HEK293 (cell line): Measurements from ENCODE around the gene CLNK.

Experiments
- ATF2 ChIP-seq: fragments of 450-650 bp; formaldehyde crosslinking; IDR thresholded peaks from 2 replicates; pipeline ENCODE4 v1.5.1; 2016; ENCODE audit warnings: missing biosample characterization, missing genetic modification characterization, low read depth
- BCL11B ChIP-seq: fragments of 450-650 bp; formaldehyde crosslinking; IDR thresholded peaks from 2 replicates; pipeline ENCODE4 v1.5.1; 2016; ENCODE audit warnings: low read depth, missing biosample characterization, missing genetic modification characterization
- HOXD13 ChIP-seq: sonication (generic); formaldehyde crosslinking; IDR thresholded peaks from 2 replicates; pipeline ENCODE4 v1.8.0; 2022; ENCODE audit warnings: missing genetic modification reagents, borderline replicate concordance
- MEIS1 ChIP-seq: sonication (generic); formaldehyde crosslinking; IDR thresholded peaks from 2 replicates; pipeline ENCODE4 v1.8.1; 2022; ENCODE audit warnings: missing genetic modification reagents, mild to moderate bottlenecking, borderline replicate concordance
- PATZ1 ChIP-seq: fragments of 450-650 bp; formaldehyde crosslinking; IDR thresholded peaks from 2 replicates; pipeline ENCODE4 v1.5.1; 2016; ENCODE audit warnings: missing biosample characterization, missing genetic modification characterization
- REST ChIP-seq: fragments of 450-650 bp; formaldehyde crosslinking; IDR thresholded peaks from 2 replicates; pipeline ENCODE4 v1.5.1; 2016; ENCODE audit warnings: missing biosample characterization, missing genetic modification characterization
- SP7 ChIP-seq: fragments of 450-650 bp; formaldehyde crosslinking; IDR thresholded peaks from 2 replicates; pipeline ENCODE4 v1.5.1; 2016; ENCODE audit warnings: missing biosample characterization, missing genetic modification characterization
- WT1 ChIP-seq: fragments of 450-650 bp; formaldehyde crosslinking; IDR thresholded peaks from 2 replicates; pipeline ENCODE4 v1.5.1; 2016; ENCODE audit warnings: missing biosample characterization, missing genetic modification characterization
- ZBTB10 ChIP-seq: fragments of 450-650 bp; formaldehyde crosslinking; IDR thresholded peaks from 2 replicates; pipeline ENCODE4 v1.5.1; 2016; ENCODE audit warnings: missing biosample characterization, missing genetic modification characterization
- ZBTB6 ChIP-seq: fragments of 450-650 bp; formaldehyde crosslinking; IDR thresholded peaks from 2 replicates; pipeline ENCODE4 v1.5.1; 2017; ENCODE audit warnings: missing biosample characterization, missing genetic modification characterization
- ZFHX2 ChIP-seq: fragments of 450-650 bp; formaldehyde crosslinking; conservative IDR thresholded peaks from 2 replicates; pipeline ENCODE4 v1.5.1; 2016; ENCODE audit warnings: missing biosample characterization, missing genetic modification characterization
- ZFP69B ChIP-seq: fragments of 450-650 bp; formaldehyde crosslinking; IDR thresholded peaks from 2 replicates; pipeline ENCODE4 v1.5.1; 2016; ENCODE audit warnings: missing biosample characterization, missing genetic modification characterization
- ZNF112 ChIP-seq: fragments of 450-650 bp; formaldehyde crosslinking; IDR thresholded peaks from 2 replicates; pipeline ENCODE4 v1.5.0; 2017; ENCODE audit warnings: missing biosample characterization, missing genetic modification characterization
- ZNF140 ChIP-seq: fragments of 450-650 bp; formaldehyde crosslinking; IDR thresholded peaks from 2 replicates; pipeline ENCODE4 v1.5.1; 2016; ENCODE audit warnings: missing biosample characterization, missing genetic modification characterization
- ZNF174 ChIP-seq: fragments of 450-650 bp; formaldehyde crosslinking; IDR thresholded peaks from 2 replicates; pipeline ENCODE4 v1.5.0; 2017; ENCODE audit warnings: missing biosample characterization, mild to moderate bottlenecking, missing genetic modification characterization
- ZNF18 ChIP-seq: fragments of 450-650 bp; formaldehyde crosslinking; IDR thresholded peaks from 2 replicates; pipeline ENCODE4 v1.5.1; 2016; ENCODE audit warnings: missing biosample characterization, missing genetic modification characterization
- ZNF248 ChIP-seq: fragments of 450-650 bp; formaldehyde crosslinking; IDR thresholded peaks from 2 replicates; pipeline ENCODE4 v1.5.1; 2017; ENCODE audit warnings: missing biosample characterization, missing genetic modification characterization
- ZNF341 ChIP-seq: fragments of 450-650 bp; formaldehyde crosslinking; IDR thresholded peaks from 2 replicates; pipeline ENCODE4; 2016; ENCODE audit warnings: low read depth, missing biosample characterization, missing genetic modification characterization
- ZNF37A ChIP-seq: fragments of 450-650 bp; IDR thresholded peaks from 2 replicates; pipeline ENCODE4 v1.5.1; 2018; ENCODE audit warnings: missing biosample characterization, missing genetic modification characterization
- ZNF398 ChIP-seq: fragments of 450-650 bp; formaldehyde crosslinking; IDR thresholded peaks from 2 replicates; pipeline ENCODE4 v1.5.1; 2017; ENCODE audit warnings: missing biosample characterization, missing genetic modification characterization
- ZNF510 ChIP-seq: fragments of 450-650 bp; formaldehyde crosslinking; IDR thresholded peaks from 2 replicates; pipeline ENCODE4 v1.5.1; 2018; ENCODE audit warnings: mild to moderate bottlenecking, missing genetic modification characterization, missing biosample characterization; ENCODE audit not compliant: insufficient replicate concordance
- ZNF529 ChIP-seq: fragments of 450-650 bp; formaldehyde crosslinking; IDR thresholded peaks from 2 replicates; pipeline ENCODE4 v1.5.1; 2017; ENCODE audit warnings: missing genetic modification characterization, missing biosample characterization; ENCODE audit not compliant: insufficient replicate concordance
- ZNF585B ChIP-seq: fragments of 450-650 bp; formaldehyde crosslinking; IDR thresholded peaks from 2 replicates; pipeline ENCODE4 v1.5.1; 2016; ENCODE audit warnings: missing biosample characterization, missing genetic modification characterization
- ZNF623 ChIP-seq: fragments of 450-650 bp; formaldehyde crosslinking; IDR thresholded peaks from 2 replicates; pipeline ENCODE4 v1.5.1; 2016; ENCODE audit warnings: missing biosample characterization, missing genetic modification characterization
- ZSCAN30 ChIP-seq: fragments of 450-650 bp; IDR thresholded peaks from 2 replicates; pipeline ENCODE4 v1.5.1; 2018; ENCODE audit warnings: missing biosample characterization, mild to moderate bottlenecking, missing genetic modification characterization, moderate library complexity

Gene CLNK

GRCh38 chr4:10521424-10521823 lies 163.1 kb downstream of the CLNK start (continued):
- TF ChIP-seq ZNF510 (tag by site-specific recombination): no peak
- no peak for TF ChIP-seq ZFHX2 (tag by site-specific recombination)
- no peak for TF ChIP-seq MEIS1
- no peak for TF ChIP-seq ZNF341 (tag by site-specific recombination)
- TF ChIP-seq WT1 (tag by site-specific recombination): peak; percentile 67
- TF ChIP-seq ZNF37A (tag by site-specific recombination): no peak
- peak; percentile 89 for TF ChIP-seq SP7 (tag by site-specific recombination)
- TF ChIP-seq ZNF585B (tag by site-specific recombination): no peak
- TF ChIP-seq ZNF112 (tag by site-specific recombination): no peak
- TF ChIP-seq ZSCAN30 (tag by site-specific recombination): peak; percentile 42; the same call in 1 of the 2 replicates
- peak; percentile 13; the same call in 1 of the 2 replicates for TF ChIP-seq PATZ1 (tag by site-specific recombination)
- no peak for TF ChIP-seq REST
- TF ChIP-seq ZFP69B (tag by site-specific recombination): no peak
- no peak for TF ChIP-seq ZNF623 (tag by site-specific recombination)
- TF ChIP-seq ZNF398 (tag by site-specific recombination): no peak
- 0 out of 2 replicates have a peak, but pooled peaks have one; percentile 41 for TF ChIP-seq ZBTB6 (tag by site-specific recombination)
- peak; percentile 64; the same call in 1 of the 2 replicates for TF ChIP-seq ATF2
- TF ChIP-seq ZNF174: no peak
- TF ChIP-seq ZNF140: no peak
- TF ChIP-seq ZNF529 (tag by site-specific recombination): no peak
- no peak for TF ChIP-seq ZNF248 (tag by site-specific recombination)
- no peak for TF ChIP-seq ZBTB10 (tag by site-specific recombination)
- TF ChIP-seq ZNF18 (tag by site-specific recombination): 0 out of 2 replicates have a peak, but pooled peaks have one; percentile 32
- no peak for TF ChIP-seq HOXD13 (CRISPR knock-in tag)
- no peak for TF ChIP-seq BCL11B (tag by site-specific recombination)
